Suprapubic skin (tissue), 4 donors: ENCODE results near the gene PCSK4.

Experiments
- CTCF ChIP-seq, 2 donors: fragments of 200-600 bp in 1 of 2; fragments of 450-650 bp in 1 of 2; sonication (generic) in 1 of 2; IDR thresholded peaks; one replicate each; pipeline ENCODE4 v1.5.1; 2016 to 2019; ENCODE audit warnings: antibody characterized with exemption in 2 of 2, mild to moderate bottlenecking in 1 of 2, moderate library complexity in 1 of 2
- EP300 ChIP-seq: sonication (generic); formaldehyde crosslinking; IDR thresholded peaks from one replicate; pipeline ENCODE4 v1.6.1; 2017; ENCODE audit warnings: antibody characterized with exemption
- POLR2AphosphoS5 ChIP-seq, 3 donors: sonication (generic); formaldehyde crosslinking; IDR thresholded peaks; one replicate each; pipeline ENCODE4 v1.6.1; 2017; ENCODE audit warnings: antibody characterized with exemption in 3 of 3

- TF ChIP-seq CTCF (IDR thresholded peaks at IDR 0.05), result no peak
- no peak for TF ChIP-seq POLR2AphosphoS5 (IDR thresholded peaks at IDR 0.05)
- TF ChIP-seq EP300, result no peak
Measured at GRCh38 chr19:1483131-1483978, 6.8 kb downstream of the PCSK4 start.
